Loucy (cell line): ENCODE measurements around the gene PSPC1.

Source experiments
- H2AFZ ChIP-seq: fragments of 200-600 bp; sonication (generic); 2 replicates; pipeline ENCODE4 v1.6.0; 2016; ENCODE audit warnings: antibody characterized with exemption, mild to moderate bottlenecking, low read length, moderate library complexity
- H3F3A ChIP-seq: fragments of 200-600 bp; 2 replicates; pipeline ENCODE4 v1.6.0; 2016; ENCODE audit warnings: antibody characterized with exemption, low read depth, mild to moderate bottlenecking
- H3K27me3 ChIP-seq: fragments of 200-600 bp; sonication (generic); 2 replicates; pipeline ENCODE4 v1.6.1; 2014; ENCODE audit warnings: low read length, mild to moderate bottlenecking; ENCODE audit not compliant: insufficient read depth, poor library complexity, severe bottlenecking
- H3K36me3 ChIP-seq: fragments of 200-600 bp; sonication (generic); 2 replicates; pipeline ENCODE4 v1.6.1; 2016; ENCODE audit warnings: low read length; ENCODE audit not compliant: insufficient read depth
- H3K4me1 ChIP-seq: fragments of 200-600 bp; sonication (generic); 2 replicates; pipeline ENCODE4 v1.5.1; 2014; ENCODE audit warnings: low read length, mild to moderate bottlenecking; ENCODE audit not compliant: insufficient read depth, poor library complexity, severe bottlenecking
- H3K4me2 ChIP-seq: fragments of 200-600 bp; sonication (generic); 2 replicates; pipeline ENCODE4 v1.6.0; 2014; ENCODE audit warnings: antibody characterized with exemption, low read length, low read depth, mild to moderate bottlenecking; ENCODE audit not compliant: poor library complexity, severe bottlenecking
- H3K4me3 ChIP-seq: fragments of 200-600 bp; sonication (generic); 2 replicates; pipeline ENCODE4 v1.5.1; 2014; ENCODE audit warnings: low read length, mild to moderate bottlenecking, mixed read lengths; ENCODE audit not compliant: poor library complexity, severe bottlenecking
- H3K79me2 ChIP-seq: fragments of 200-600 bp; sonication (generic); 2 replicates; pipeline ENCODE4 v1.6.1; 2014; ENCODE audit warnings: low read length; ENCODE audit not compliant: insufficient read depth
- H3K9ac ChIP-seq: fragments of 200-600 bp; sonication (generic); 2 replicates; pipeline ENCODE4 v1.6.0; 2014; ENCODE audit warnings: mild to moderate bottlenecking, low read depth, low read length, moderate library complexity; ENCODE audit not compliant: poor library complexity, severe bottlenecking
- H3K9me2 ChIP-seq: fragments of 200-600 bp; sonication (generic); replicated peaks from 2 replicates; pipeline ENCODE4 v1.6.1; 2016; ENCODE audit warnings: low read depth, low read length, mixed read lengths
- H3K9me3 ChIP-seq: fragments of 200-600 bp; sonication (generic); 2 replicates; pipeline ENCODE4 v1.6.1; 2014; ENCODE audit warnings: mild to moderate bottlenecking, antibody characterized with exemption, low read length, low read depth; ENCODE audit not compliant: insufficient read depth
- H4K20me1 ChIP-seq: fragments of 200-600 bp; sonication (generic); 2 replicates; pipeline ENCODE4 v1.6.0; 2014; ENCODE audit warnings: antibody characterized with exemption, low read length, mild to moderate bottlenecking; ENCODE audit not compliant: insufficient read depth, poor library complexity, severe bottlenecking
- CTCF ChIP-seq: fragments of 200-600 bp; sonication (generic); conservative IDR thresholded peaks from 2 replicates; pipeline ENCODE4 v1.5.1; 2014; ENCODE audit warnings: mild to moderate bottlenecking, antibody characterized with exemption, low read length
- EZH2phosphoT487 ChIP-seq: fragments of 200-600 bp; IDR thresholded peaks from 2 replicates; pipeline ENCODE4 v1.6.1; 2018; ENCODE audit warnings: antibody characterized with exemption, mild to moderate bottlenecking, moderate library complexity, borderline replicate concordance

The PSPC1 gene

GRCh38 chr13:19759669-19760068 is 23.1 kb downstream of the PSPC1 start:
- Histone ChIP-seq H3K9me2 (no peaks in the 10 kb centered on the region), H3K79me2 (peaks cover 99% of the 10 kb centered on the region), H3K4me2 (no peak overlapping the region), H3K4me3 (no peak overlapping the region), H3K27me3 (no peaks in the 10 kb centered on the region), H3K9me3 (no peaks in the 10 kb centered on the region), H3K36me3 (peaks cover 93% of the 10 kb centered on the region), H3K4me1 (no peaks in the 10 kb centered on the region), H3K9ac (no peak overlapping the region), H3F3A (no peaks in the 10 kb centered on the region), H2AFZ (no peak overlapping the region), H4K20me1 (peaks cover 84% of the 10 kb centered on the region)
- no peak for TF ChIP-seq EZH2phosphoT487
- no peak for TF ChIP-seq CTCF

GRCh38 chr13:19742643-19743042 is 40.1 kb downstream of the PSPC1 start:
- Histone ChIP-seq H3K4me1 (no peaks in the 10 kb centered on the region), H3K9me2 (no peaks in the 10 kb centered on the region), H3K4me2 (no peak overlapping the region), H3K4me3 (no peak overlapping the region), H3K27me3 (no peaks in the 10 kb centered on the region), H2AFZ (no peak overlapping the region), H3F3A (no peaks in the 10 kb centered on the region), H3K9ac (no peak overlapping the region), H4K20me1 (peaks cover 69% of the 10 kb centered on the region), H3K36me3 (peaks cover 75% of the 10 kb centered on the region), H3K9me3 (no peaks in the 10 kb centered on the region), H3K79me2 (peaks cover 89% of the 10 kb centered on the region)
- TF ChIP-seq EZH2phosphoT487, result no peak
- no peak for TF ChIP-seq CTCF

- Histone ChIP-seq H3F3A (no peaks in the 10 kb centered on the region), H3K9me2 (no peaks in the 10 kb centered on the region), H3K27me3 (no peaks in the 10 kb centered on the region), H3K4me3 (no peak overlapping the region), H2AFZ (no peak overlapping the region), H3K4me2 (no peak overlapping the region), H3K9ac (no peak overlapping the region), H3K4me1 (no peaks in the 10 kb centered on the region), H3K36me3 (peaks cover 80% of the 10 kb centered on the region; the same call in 1 of the 2 replicates), H3K79me2 (peaks cover 89% of the 10 kb centered on the region), H4K20me1 (peaks cover 79% of the 10 kb centered on the region), H3K9me3 (no peaks in the 10 kb centered on the region)
- TF ChIP-seq EZH2phosphoT487, result no peak
- TF ChIP-seq CTCF, result no peak
These were observed 44.7 kb downstream of the PSPC1 start for GRCh38 chr13:19737844-19738557.
